WI38 (cell line): Measurements from ENCODE around the gene SNX9.
"Not testable (repeated sequence)": the region's sequence is repeated elsewhere in the genome, so short reads cannot be mapped to it uniquely, and the experiment has no call there.

Experiments
- H3K4me3 ChIP-seq: 2 replicates; pipeline ENCODE4 v1.5.1; 2011; ENCODE audit warnings: low read depth, mild to moderate bottlenecking, control low read depth, low read length
- CTCF ChIP-seq: IDR thresholded peaks from 2 replicates; pipeline ENCODE4 v1.5.1; 2012; ENCODE audit warnings: low read depth, mild to moderate bottlenecking, control low read depth, low read length

SNX9 gene

GRCh38 chr6:157967486-157967885 lies 144.4 kb downstream of the SNX9 start:
- TF ChIP-seq CTCF = no peak
- no peak overlapping the region for H3K4me3 ChIP-seq

DNA sequence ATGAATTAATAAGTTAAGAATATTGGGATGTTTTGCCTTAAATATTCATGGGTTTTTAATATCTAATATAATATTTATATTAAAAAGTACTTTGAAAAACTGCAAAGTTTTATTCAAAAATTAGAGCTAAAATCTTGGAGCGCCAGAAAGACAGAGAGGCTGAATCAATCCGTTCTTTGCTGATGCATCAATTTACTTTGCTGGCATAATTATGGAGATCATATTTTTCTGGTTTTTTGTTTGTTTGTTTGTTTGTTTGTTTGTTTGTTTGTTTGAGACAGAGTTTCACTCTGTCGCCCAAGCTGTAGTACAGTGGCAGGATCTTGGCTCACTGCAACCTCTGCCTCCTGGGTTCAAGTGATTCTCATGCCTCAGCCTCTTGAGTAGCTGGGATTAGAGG lies 149.1 kb downstream of the SNX9 start:
- not testable (repeated sequence) for H3K4me3 ChIP-seq

DNA sequence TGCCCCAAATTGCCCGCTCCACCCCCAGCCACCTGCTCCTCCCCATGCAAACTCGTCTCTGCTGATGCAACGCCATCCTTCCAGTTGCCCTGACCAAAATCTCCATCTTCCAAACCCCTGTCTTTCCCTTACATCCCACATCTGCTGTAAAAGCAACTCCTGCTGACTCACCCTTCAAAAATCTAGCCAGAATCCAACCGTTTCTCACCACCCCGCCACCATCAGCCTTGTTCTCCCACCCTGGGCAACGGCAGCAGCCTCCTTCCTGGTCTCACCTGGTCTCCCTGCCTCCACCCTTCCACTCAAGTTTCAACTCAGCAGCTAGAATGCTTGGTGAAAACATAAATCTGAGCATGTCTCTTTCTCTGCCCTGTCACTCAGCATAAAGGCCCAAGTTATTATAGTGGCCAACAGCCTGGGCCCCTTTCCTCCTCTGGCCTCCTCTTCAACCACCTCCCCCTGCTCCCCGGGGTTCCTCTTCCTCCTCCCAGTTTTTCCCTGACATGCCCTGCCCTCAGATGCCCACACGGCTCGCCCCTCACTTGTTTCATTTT lies 151.4 kb downstream of the SNX9 start:
- H3K4me3 ChIP-seq = no peak overlapping the region
- no peak for TF ChIP-seq CTCF

GRCh38 chr6:157974967-157975366 lies 151.9 kb downstream of the SNX9 start:
- TF ChIP-seq CTCF = no peak
- no peak overlapping the region for H3K4me3 ChIP-seq

GRCh38 chr6:157975456-157975855 lies 152.4 kb downstream of the SNX9 start:
- TF ChIP-seq CTCF = no peak
- H3K4me3 ChIP-seq = no peak overlapping the region

DNA sequence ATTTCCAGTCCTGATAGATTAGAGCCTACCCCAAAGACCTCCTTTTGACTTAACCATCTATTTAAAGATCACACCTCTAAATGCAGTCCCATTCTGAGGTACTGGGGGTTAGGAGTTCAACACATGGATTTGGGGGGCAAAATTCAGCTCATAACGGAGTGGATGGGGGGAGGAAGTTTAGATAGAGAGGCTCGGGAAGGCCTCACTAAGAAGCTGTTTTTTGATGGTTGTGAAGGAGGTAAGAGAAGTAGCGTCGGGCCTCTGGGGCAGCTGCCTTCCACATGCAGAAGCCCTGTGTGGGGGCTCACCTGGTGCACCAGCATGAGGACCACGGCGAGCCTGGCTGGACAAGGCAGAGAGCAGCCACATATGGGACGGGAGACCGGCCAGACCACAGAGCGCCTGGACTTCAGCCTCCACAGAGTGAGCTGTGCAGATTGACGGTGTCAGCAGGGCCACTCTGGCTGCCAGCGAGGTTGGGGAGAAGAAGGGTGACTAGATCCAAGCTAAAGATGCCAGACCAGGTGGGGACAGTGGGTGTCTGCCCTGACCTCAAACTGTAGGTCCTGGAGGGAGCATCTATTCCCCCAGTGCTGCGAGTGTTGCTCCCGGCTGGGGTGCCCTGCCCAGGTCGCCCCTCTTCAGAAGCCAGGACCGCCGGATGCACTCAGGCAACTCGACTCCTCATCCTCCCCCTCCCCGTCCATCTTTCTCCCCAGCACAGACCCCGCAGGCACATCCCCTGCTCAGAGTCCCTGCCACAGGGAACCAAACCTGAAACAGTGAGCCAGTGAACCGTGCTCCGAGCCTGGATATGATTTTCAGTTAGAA lies 153.5 kb downstream of the SNX9 start:
- no peak for TF ChIP-seq CTCF
- H3K4me3 ChIP-seq = no peak overlapping the region

GRCh38 chr6:157977176-157977804 lies 154.2 kb downstream of the SNX9 start:
- H3K4me3 ChIP-seq = no peak overlapping the region
- no peak for TF ChIP-seq CTCF
